Neural cell (in vitro differentiated cells): ENCODE measurements around the gene ALDH8A1. TPM values are rescaled to one million over a fixed set of nuclear protein-coding genes. Genes with fewer than 3 reads are reported as not detected.

ENCODE experiments used
- H2AFZ ChIP-seq: fragments of 200-600, 300-800 bp; sonication (generic), shearing (Covaris generic); 2 replicates; pipeline ENCODE4 v1.6.0; 2014; ENCODE audit warnings: low read depth, mild to moderate bottlenecking, antibody characterized with exemption, low read length, moderate library complexity
- H3F3A ChIP-seq: fragments of 200-600 bp; shearing (Covaris generic); 2 replicates; pipeline ENCODE4 v1.6.1; 2016; ENCODE audit warnings: mild to moderate bottlenecking, moderate library complexity, mixed read lengths, antibody characterized with exemption, low read length; ENCODE audit not compliant: insufficient read depth, poor library complexity, severe bottlenecking
- H3K27ac ChIP-seq: fragments of 200-600, 300-800 bp; sonication (generic), shearing (Covaris generic); 2 replicates; pipeline ENCODE4 v1.5.1; 2014; ENCODE audit warnings: mild to moderate bottlenecking, low read length, moderate library complexity
- H3K27me3 ChIP-seq: fragments of 300-800, 200-600 bp; sonication (generic), shearing (Covaris generic); 2 replicates; pipeline ENCODE4 v1.6.0; 2014; ENCODE audit warnings: mild to moderate bottlenecking, low read depth, low read length, moderate library complexity; ENCODE audit not compliant: insufficient read depth
- H3K36me3 ChIP-seq: fragments of 300-800, 200-600 bp; sonication (generic), shearing (Covaris generic); 2 replicates; pipeline ENCODE4 v1.5.1; 2014; ENCODE audit warnings: mild to moderate bottlenecking, antibody characterized with exemption, low read length, moderate library complexity; ENCODE audit not compliant: insufficient read depth
- H3K4me2 ChIP-seq: fragments of 300-800, 200-600 bp; sonication (generic), shearing (Covaris generic); 2 replicates; pipeline ENCODE4 v1.6.0; 2014; ENCODE audit warnings: mild to moderate bottlenecking, low read length
- H3K4me3 ChIP-seq: fragments of 300-800, 200-600 bp; sonication (generic), shearing (Covaris generic); 2 replicates; pipeline ENCODE4 v1.5.1; 2014; ENCODE audit warnings: mild to moderate bottlenecking, low read length, moderate library complexity
- H3K79me2 ChIP-seq: fragments of 200-600 bp; shearing (Covaris generic); replicated peaks from 2 replicates; pipeline ENCODE4 v1.6.0; 2014; ENCODE audit warnings: mild to moderate bottlenecking, low read length, moderate library complexity; ENCODE audit not compliant: insufficient read depth
- H3K9ac ChIP-seq: fragments of 300-800, 200-600 bp; sonication (generic), shearing (Covaris generic); 2 replicates; pipeline ENCODE4 v1.6.1; 2016; ENCODE audit warnings: mild to moderate bottlenecking, low read length, mixed read lengths
- H3K9me2 ChIP-seq: fragments of 200-600 bp; shearing (Covaris generic); 2 replicates; pipeline ENCODE4 v1.6.1; 2016; ENCODE audit warnings: mild to moderate bottlenecking, low read length, mixed read lengths; ENCODE audit not compliant: insufficient read depth
- H3K9me3 ChIP-seq: fragments of 200-600, 300-800 bp; sonication (generic), shearing (Covaris generic); 2 replicates; pipeline ENCODE4 v1.6.1; 2016; ENCODE audit warnings: mild to moderate bottlenecking, mixed run types, low read length, moderate library complexity, mixed read lengths
- H4K20me1 ChIP-seq: fragments of 200-600 bp; shearing (Covaris generic); 2 replicates; pipeline ENCODE4 v1.6.1; 2016; ENCODE audit warnings: mild to moderate bottlenecking, mixed run types; ENCODE audit not compliant: insufficient read depth
- EP300 ChIP-seq: fragments of 450-650 bp; conservative IDR thresholded peaks from 2 replicates; pipeline ENCODE4 v1.6.1; 2014; ENCODE audit warnings: antibody characterized with exemption, mild to moderate bottlenecking, moderate library complexity; ENCODE audit not compliant: poor library complexity, severe bottlenecking
- EZH2 ChIP-seq: fragments of 200-600, 300-800 bp; shearing (Covaris generic), sonication (generic); IDR thresholded peaks from 2 replicates; pipeline ENCODE4 v1.6.1; 2014; ENCODE audit warnings: antibody characterized with exemption, low read length, borderline replicate concordance, mild to moderate bottlenecking; ENCODE audit not compliant: insufficient read depth, poor library complexity, severe bottlenecking
- MXI1 ChIP-seq: fragments of 450-650 bp; conservative IDR thresholded peaks from 2 replicates; pipeline ENCODE4 v1.6.1; 2014; ENCODE audit warnings: antibody characterized with exemption, mild to moderate bottlenecking; ENCODE audit not compliant: poor library complexity, severe bottlenecking
- POLR2AphosphoS5 ChIP-seq: IDR thresholded peaks from 2 replicates; pipeline ENCODE4 v1.6.1; 2012
- RAD21 ChIP-seq: fragments of 450-650 bp; conservative IDR thresholded peaks from 2 replicates; pipeline ENCODE4 v1.6.1; 2014; ENCODE audit warnings: antibody characterized with exemption, mild to moderate bottlenecking, moderate library complexity
- REST ChIP-seq: IDR thresholded peaks from 2 replicates; pipeline ENCODE4 v1.6.1; 2012; ENCODE audit warnings: borderline replicate concordance
- SMC3 ChIP-seq: fragments of 450-650 bp; conservative IDR thresholded peaks from 2 replicates; pipeline ENCODE4 v1.6.1; 2014; ENCODE audit warnings: antibody characterized with exemption, mild to moderate bottlenecking, moderate library complexity; ENCODE audit not compliant: poor library complexity
- TAF1 ChIP-seq: IDR thresholded peaks from 2 replicates; pipeline ENCODE4 v1.6.1; 2012; ENCODE audit warnings: low read depth
- polyA plus RNA-seq: library from polyadenylated mRNA; depleted of rRNA; stranded (reverse); fragments of >200 nt; gene quantifications from 2 replicates; pipeline ENCODE4 v1.2.3, GENCODE V29; 2014
- TF ChIP-seq, protein P1 (sequence below): fragments of 450-650 bp; IDR thresholded peaks from 2 replicates; pipeline ENCODE4 v1.5.1; 2014; ENCODE audit warnings: antibody characterized with exemption, mild to moderate bottlenecking, moderate library complexity; ENCODE audit not compliant: poor library complexity, severe bottlenecking

Gene ALDH8A1
- polyA plus RNA-seq, 1 donor from 2014 or later, result 6.9 TPM

GRCh38 chr6:134892362-134892761, 57.5 kb downstream of the ALDH8A1 start:
- Histone ChIP-seq H3F3A (no peaks in the 10 kb centered on the region), H3K79me2 (no peaks in the 10 kb centered on the region), H2AFZ (no peak overlapping the region), H3K9me3 (no peaks in the 10 kb centered on the region), H3K4me2 (no peak overlapping the region), H3K27ac (no peak overlapping the region), H3K36me3 (no peaks in the 10 kb centered on the region), H3K9ac (no peak overlapping the region), H4K20me1 (no peaks in the 10 kb centered on the region), H3K27me3 (no peaks in the 10 kb centered on the region), H3K4me3 (no peak overlapping the region), H3K9me2 (no peaks in the 10 kb centered on the region)
- TF ChIP-seq POLR2AphosphoS5, result no peak
- TF ChIP-seq REST, result no peak
- TF ChIP-seq RAD21, result no peak
- no peak for TF ChIP-seq MXI1
- TF ChIP-seq, protein P1, sequence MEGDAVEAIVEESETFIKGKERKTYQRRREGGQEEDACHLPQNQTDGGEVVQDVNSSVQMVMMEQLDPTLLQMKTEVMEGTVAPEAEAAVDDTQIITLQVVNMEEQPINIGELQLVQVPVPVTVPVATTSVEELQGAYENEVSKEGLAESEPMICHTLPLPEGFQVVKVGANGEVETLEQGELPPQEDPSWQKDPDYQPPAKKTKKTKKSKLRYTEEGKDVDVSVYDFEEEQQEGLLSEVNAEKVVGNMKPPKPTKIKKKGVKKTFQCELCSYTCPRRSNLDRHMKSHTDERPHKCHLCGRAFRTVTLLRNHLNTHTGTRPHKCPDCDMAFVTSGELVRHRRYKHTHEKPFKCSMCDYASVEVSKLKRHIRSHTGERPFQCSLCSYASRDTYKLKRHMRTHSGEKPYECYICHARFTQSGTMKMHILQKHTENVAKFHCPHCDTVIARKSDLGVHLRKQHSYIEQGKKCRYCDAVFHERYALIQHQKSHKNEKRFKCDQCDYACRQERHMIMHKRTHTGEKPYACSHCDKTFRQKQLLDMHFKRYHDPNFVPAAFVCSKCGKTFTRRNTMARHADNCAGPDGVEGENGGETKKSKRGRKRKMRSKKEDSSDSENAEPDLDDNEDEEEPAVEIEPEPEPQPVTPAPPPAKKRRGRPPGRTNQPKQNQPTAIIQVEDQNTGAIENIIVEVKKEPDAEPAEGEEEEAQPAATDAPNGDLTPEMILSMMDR, result no peak
- no peak for TF ChIP-seq TAF1
- TF ChIP-seq SMC3, result no peak
- TF ChIP-seq EP300, result no peak
- no peak for TF ChIP-seq EZH2

- TF ChIP-seq TAF1 (no peak), MXI1 (no peak), RAD21 (no peak), REST (no peak), POLR2AphosphoS5 (no peak), SMC3 (no peak)
- TF ChIP-seq, protein P1, result no peak
- Histone ChIP-seq H3K27ac (no peak overlapping the region), H3F3A (no peaks in the 10 kb centered on the region), H2AFZ (no peak overlapping the region), H3K9me2 (no peaks in the 10 kb centered on the region), H3K27me3 (no peaks in the 10 kb centered on the region), H3K79me2 (no peaks in the 10 kb centered on the region), H3K9ac (no peak overlapping the region), H3K4me2 (no peak overlapping the region), H4K20me1 (no peaks in the 10 kb centered on the region), H3K36me3 (no peaks in the 10 kb centered on the region), H3K4me3 (no peak overlapping the region), H3K9me3 (no peaks in the 10 kb centered on the region)
Measured at GRCh38 chr6:134891633-134892032, 58.3 kb downstream of the ALDH8A1 start.
